GM19035 (cell line): ENCODE data around the gene IL11.

Experiments used
- ATAC-seq: cut with Tn5 transposase; IDR thresholded peaks from one replicate; pipeline ENCODE4 v1.9.1; 2021; ENCODE audit not compliant: unreplicated experiment

The IL11 gene

DNA sequence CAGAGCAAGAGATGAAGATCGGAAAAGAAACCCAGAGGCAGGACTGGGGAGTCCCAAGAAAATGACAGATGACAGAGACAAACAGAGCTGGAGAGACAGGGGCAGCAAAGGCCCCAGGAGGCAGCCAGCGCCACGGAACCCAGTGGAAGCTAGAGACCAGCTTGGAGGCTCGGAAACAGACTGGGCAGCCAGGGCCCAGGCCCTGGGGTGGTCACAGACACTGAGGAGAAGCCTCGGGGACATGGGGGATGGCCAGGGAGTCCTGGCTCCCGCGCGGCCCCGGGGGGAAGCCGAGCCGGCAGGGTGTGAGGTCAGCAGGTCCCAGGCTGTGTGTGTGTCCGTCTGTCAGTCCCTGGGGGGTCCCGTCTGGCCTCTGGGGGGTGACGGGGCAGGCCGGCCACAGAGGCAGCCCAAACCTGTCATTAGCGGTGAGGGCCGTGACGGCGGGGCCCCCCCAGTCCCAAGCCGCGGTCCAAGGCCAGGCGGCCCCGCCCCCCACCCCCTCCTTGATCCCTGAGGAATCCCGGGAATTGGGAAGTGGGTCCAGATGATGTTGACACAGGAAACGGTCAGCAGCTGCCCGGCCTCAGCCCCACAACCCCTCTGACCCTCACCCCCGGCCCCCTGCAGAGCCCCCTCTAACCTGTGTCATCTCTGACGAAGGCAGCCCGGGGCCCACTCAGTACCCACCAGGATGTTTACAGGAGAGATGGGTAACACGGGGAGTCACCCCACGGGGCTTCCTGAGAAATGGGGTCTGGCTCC lies 3.9 kb upstream of the IL11 start:
- ATAC-seq = no peak

DNA sequence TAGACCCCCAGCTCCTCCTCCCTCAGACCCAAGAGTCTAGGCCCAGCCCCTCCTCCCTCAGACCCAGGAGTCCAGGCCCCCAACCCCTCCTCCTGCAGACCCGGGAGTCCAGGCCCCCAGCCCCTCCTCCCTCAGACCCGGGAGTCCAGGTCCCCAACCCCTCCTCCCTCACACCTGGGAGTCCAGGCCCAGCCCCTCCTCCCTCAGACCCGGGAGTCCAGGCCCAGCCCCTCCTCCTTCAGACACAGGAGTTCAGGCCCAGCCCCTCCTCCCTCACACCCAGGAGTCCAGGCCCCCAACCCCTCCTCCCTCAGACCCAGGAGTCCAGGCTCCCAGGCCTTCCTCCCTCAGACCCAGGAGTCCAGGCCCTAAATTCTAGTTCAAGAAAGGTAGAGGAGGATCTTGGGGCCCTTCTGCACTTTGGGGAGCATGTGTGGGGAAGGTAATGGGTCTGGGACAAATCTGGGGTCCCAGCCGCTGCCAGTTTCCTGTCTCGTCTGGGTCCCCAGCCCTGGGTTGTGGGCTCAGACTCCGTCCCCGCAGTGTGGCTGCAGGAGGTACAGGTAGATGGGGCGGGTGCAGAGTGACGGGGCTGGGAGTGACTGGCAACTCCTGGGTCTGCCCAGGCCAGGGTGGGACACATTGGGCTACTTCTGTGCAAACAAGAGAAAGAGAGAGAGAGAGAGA lies 3.2 kb upstream of the IL11 start:
- ATAC-seq = no peak

DNA sequence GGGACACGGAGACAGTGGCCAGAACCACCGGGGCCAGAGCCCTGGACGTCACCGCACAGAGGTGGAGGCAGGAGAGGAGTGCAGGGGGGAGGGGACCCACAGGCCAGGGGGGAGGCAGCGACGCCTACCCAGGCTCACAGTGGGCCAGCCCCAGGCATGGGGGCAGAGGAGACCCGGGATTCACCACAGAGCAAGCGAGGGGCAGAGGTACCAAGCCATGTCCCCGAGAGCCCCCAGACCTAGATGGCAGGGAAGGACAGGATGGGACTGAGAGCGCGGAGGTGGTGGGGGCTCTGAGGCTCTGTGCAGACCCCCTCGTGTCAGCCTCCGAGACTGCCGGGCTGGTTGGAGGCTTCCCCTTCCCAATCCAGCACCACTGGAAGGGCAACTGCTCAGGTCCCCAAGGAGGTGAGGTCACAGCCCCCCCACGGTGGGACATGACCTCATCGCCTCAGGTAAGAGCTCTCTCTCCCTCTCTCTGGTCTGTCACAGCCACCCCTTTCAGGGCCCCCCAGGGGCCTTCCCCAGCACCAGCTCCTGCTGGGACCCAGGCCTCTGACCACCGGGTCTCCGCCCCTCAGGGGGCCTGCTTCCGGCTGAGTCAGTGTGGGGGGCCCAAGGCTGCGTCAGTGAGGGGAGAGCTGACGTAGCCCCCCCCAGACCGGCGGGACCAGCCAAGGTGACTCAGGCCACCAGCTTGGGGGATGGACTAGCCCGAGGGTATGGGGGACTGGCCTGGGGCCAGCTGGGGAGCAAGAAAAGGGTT lies 2.2 kb upstream of the IL11 start:
- ATAC-seq = no peak

DNA sequence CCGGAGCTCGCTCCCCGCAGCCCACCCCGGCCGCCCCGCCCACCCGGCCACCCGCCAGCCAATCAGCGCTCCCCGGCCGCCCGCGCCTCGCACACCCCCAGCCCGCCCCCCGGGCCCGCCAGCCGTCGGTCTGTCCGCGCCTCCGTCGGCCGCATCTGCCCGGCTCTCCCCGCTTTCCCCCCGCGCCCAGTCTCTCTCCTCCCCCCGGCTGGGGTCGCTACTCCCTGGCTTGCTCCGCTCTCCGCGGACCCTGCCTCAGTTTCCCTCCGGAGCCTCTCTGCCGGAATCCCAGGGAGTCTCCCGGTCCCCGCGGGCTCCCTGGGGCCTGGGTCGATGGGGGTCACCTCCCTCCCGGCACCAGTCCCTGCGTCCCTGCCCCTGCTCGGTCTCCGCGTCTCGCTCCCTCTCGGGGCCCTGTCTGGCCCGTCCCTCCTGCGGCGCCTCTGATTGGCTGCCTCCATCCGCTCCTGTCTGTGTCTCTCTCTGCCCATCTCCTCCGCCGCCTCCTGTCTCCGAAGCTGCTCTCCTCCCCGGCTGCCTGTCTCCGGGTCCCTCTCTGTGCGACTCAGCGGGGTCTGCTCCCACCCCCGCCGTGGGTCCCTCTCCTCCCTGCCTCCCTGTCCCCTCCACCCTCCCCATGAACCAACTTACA lies 484 bp downstream of the IL11 start:
- ATAC-seq = no peak

DNA sequence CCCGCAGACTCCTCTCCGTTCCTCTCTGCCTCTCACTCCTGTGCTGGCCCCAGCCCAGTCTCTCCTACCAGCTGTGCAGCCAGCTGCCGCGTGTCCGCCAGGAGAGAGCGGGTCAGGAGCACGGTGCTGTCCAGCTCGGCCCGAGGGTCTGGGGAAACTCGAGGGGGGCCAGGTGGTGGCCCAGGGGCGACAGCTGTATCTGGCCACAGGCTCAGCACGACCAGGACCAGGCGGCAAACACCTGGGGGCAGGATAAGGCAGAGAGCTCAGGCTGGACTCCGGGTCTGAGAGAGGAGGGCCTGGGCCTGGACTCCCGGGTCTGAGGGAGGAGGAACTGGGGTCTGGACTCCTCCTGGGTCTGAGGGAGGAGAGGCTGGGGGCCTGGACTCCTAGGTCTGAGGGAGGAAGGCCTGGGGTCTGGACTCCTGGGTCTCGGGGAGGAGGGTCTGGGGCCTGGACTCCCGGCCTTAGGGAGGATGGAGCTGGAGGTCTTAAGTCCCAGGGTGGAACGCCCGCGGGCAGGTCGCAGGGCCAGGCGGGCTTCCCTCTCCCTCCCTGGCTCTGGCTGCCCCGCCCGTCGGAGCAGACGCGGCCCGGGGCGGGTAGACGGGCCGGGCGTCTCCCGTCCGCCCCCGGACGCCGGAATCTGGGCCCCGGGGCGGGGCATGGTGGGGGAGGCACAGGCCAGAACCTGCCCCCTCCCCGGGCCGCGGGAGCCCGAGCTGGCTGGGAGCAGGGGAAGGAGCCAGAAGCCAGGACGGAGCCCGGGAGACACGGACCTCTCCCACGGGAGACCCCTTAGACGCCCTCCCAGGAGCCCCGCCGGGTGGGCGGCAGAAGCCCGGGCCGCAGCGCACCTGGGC lies 1.3 kb downstream of the IL11 start:
- ATAC-seq = no peak

DNA sequence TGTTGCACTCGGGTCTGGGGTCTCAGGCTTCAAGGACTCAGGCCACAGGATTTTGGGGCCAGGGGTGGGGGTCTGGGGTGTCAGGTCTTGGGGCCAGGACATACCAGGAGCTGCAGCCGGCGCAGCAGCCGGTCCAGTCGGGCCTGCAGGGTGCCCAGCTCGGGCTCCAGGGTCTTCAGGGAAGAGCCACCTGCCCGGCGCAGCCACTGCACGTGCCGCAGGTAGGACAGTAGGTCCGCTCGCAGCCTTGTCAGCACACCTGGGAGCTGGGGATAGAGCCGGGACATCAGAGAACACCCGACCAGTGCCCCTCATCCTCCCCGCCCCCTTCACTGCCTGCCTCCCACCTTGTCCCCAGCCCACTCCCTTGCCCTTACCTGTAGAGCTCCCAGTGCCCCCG lies 2.2 kb downstream of the IL11 start:
- ATAC-seq = no peak

DNA sequence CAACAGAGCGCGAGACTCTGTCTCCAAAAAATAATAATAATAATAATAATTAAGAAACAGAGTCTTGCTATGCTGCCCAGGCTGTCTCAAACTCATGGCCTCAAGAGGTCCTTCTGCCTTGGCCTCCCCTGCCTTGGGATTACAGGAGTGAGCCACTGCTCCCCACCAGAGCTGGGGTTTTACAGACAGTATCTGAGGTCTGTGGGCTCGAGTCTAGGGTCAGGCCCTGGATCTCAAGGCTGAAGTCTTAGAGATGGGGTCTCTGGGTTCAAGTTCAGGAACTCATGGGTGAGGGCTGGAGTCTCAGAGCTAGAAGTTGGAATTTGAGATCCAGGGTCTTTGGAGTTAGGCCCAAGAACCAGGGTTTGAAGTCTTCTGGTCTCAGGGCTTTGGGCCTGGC lies 3.5 kb downstream of the IL11 start:
- ATAC-seq = no peak

DNA sequence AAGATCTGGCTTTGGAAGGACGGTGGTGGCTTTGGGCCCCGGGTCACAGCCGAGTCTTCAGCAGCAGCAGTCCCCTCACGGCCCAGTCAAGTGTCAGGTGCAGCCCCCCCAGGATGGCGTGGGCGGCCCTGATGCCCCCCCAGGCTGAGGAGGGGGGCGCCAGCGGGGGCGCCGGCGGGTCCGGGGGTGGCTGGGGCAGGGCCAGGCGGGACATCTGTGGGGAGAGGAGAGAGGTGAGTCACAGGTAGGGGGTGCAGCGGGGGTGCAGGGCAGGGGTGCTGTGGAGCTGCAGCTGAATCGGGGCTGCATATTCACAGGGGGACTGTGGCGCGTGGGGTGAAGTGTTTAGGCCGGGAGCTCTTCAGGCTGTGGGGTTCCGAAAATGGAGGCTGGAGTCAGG lies 4.3 kb downstream of the IL11 start:
- ATAC-seq = no peak

DNA sequence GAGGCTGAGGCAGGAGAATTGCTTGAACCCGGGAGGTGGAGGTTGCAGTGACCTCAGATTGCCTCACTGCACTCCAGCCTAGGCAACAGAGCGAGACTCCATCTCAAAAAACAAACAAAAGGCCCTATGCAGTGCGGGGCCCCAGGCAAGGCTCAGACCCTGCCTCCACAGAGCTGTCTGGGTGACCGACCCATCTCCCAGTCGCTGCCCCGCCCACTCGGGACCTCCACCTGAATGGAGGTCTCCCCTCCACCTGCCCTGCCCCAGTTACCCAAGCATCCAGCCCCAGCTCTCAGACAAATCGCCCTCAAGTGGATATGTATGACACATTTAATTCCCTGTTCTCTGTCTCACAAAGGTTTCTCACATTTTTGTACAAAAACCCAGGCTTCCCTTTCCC lies 5.0 kb downstream of the IL11 start:
- no peak for ATAC-seq

DNA sequence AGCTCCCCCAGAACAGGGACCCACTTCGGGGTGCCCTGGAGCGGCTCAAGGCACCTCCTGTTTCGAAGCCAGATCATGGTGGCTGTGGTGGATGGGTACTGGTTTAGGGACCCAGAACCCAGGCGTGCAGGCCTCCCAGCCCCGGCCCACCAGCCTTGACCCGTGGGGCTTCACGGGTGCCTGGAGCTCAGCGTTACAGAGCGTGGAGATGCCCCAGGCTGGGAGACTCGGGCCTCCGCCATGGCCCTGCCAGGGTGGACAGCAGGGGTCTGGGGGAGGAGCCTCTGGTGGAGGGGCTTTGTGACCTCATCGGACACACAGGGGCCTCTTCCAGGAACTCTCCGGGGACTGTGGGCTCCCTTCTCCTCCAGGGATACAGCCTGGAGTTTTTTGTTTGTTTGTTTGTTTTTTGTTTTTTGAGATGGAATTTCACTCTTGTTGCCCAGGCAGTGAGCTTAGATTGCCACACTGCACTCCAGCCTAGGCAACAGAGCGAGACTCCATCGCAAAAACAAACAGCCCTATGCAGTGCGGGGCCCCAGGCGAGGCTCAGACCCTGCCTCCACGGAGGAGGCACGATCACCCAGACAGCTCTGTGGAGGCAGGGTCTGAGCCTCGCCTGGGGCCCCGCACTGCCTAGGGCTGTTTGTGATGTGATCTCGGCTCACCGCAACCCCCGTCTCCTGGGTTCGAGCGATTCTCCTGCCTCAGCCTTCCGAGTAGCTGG lies 7.1 kb downstream of the IL11 start, which contains the start of gene GARIN5B:
TSS of gene GARIN5B (minus strand) at position 271 of the 727 bp plus-strand sequence. CDS start at position 77, 194 bp downstream.
- ATAC-seq = no peak

DNA sequence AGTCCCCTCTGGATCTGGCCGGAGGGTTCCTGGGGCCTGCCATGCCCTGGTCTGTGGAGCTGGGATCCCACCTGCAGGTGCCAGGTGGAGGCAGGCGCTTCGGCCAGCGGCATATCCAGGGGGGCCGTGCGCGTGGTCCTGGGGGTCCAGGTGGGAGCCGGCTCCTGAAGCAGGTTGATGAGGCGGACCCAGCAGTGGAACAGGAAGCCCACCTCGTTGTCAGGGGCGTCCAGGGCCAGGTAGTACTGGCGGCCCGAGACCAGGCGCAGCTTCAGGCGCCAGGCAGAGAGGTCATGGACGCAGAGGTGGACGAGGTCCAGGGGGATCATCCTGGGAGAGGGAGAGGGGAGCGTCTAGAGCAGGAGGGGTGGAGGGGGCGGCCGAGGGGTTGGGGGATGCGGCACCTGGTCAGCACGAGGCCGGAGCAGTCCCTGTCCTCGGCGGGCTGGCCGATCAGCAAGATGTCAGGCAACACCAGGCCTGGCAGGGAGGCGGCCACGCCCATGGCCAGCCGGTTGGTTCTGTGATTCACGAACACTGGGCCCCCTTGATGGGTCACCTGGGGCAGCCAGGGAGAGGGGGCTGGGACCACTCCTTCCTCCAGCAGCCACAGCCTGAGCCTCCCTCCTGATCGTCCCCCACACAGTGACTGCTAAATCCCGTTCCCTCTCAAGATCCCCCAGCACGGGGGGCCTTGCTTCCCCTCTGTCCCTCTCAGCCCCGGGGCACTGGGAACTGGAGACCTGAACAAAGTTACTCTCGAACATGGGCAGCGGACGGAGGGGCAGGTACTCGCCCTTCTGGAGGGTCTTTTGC lies 7.9 kb downstream of the IL11 start:
- no peak for ATAC-seq

DNA sequence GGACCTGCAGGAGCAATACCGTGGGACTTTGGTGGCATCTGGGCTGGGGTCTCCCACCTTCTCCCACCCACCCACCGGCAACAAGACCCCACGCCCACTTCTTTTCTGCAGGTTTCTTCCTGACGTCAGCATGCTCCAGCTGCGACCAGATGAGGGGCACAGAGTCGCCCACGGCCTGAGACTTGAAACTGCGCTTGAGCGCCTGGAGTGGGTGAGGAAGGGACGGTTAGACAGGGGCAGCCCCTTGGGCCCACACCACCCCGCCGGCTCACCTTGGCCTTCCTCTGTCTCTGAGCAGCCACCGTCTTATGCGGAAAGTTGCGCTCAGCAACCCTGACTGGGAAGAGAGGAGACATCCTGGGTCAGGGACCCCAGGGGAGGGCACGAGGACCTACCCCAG lies 9.4 kb downstream of the IL11 start:
- ATAC-seq = no peak

DNA sequence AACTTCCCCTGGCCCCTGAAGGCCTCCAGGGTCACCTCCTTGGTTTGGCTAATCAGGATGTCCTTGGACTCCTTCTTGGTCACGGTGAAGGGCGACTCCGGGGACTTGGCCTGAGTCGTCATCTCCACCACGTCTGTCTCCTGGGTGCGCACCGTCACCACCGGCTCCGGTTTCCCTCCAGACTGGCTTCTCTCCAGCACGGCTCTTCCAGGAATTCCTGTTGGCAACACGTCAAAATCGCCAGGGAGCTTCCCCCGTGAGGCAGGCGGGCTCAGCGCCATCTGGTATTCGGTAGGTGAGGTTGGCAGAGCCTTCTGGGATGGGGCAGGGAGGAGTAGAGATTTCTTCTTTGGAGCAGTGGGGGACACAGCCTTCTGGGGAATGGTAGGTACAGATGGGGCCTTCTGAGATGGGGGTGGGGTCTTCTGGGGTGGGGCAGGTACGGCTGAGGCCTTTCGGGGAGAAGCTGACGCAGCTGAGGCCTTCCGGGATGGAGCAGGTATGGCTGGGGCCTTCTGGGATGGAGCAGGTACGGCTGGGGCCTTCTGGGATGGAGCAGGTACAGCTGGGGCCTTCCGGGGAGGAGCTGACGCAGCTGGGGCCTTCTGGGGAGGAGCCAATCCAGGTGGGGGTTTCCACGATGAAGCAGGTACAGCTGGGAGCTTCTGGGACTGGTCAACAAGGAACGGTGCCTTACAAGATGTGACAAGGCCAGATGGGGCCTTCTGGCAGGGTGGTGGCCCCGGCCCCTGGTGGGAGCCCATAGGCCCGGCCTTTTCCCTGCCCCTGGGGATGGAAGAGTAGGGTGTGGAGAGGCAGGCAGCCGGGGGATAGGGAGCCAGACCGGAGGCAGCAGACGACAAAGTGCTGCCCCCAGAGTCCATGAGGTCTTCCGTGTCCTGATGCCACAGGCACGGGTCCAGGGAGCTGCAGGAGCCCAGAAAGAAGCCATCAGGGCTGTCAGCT lies 11.0 kb downstream of the IL11 start:
- ATAC-seq = no peak

DNA sequence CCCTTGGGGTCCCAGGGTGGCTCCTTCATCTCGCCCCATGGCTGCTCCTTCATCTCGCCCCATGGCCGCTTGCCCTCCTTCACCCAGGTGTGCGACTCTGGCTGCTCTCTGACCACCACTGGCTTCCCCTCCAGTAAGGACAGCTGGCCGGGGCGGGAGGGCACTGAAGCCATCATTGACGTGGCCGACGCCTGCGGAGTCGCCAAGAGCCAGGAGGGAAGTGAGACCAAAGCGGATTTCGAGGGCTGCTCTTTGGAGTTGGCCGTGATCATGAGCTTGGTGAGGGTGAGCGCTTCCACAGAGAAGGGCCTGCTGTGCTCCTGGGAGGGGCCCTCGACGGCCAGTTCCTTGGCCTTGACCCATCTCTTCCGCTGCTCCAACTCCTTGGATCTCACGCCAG lies 11.8 kb downstream of the IL11 start:
- no peak for ATAC-seq

DNA sequence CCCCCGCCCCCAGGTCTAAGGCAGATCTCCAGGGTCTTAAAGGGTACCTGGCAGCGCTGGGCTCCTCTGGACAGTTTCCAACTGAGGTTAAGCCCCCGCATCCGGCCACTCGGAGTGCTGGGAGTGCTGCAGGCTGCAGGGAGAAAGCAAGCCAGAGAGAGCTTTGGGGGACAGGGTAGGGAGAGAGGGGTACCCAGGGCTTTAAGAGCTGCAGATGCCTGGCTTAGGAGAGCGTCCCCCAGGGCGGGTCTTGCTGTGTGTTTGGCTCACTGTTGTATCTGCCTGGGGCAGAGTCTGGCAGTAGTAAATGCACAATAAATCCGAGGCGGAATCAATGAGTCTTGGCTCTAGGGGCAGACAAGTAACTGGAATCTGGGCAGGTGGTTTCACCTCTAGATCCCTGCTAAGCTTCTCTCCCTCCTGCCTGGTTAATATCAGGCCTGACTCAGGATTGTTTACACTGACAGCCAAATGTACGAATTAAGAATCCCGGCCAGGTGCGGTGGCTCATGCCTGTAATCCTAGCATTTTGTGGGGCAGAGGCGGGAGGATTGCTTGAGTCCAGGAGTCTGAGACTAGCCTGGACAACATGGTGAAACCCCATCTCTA lies 14.9 kb downstream of the IL11 start:
- no peak for ATAC-seq

DNA sequence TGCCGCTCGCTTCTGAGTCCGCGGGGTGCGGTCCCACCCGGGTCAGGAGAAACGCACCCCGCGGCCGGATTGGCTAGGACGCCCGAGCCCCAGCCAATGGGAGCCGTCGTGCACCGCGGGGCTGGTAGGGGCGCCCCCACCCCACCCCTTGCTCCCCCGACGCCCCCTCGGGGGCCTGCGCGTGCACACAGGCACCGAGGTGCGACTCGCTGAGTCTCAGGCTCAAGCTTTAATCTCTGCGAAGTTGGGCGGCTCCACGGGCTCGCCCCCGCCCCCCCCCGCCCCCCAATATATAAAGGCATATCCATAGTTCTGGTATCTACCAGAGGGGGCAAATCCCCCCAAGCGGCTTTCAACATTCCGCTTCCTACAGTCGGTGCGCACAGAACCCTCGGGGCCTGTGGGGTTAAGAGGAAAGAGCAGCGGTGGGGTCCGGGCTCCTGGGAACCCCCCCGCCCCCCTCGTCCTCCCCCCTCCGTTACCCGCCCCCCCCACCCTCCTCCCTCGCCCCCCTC lies 15.5 kb downstream of the IL11 start, which contains the start of gene COX6B2:
TSS of gene COX6B2 (minus strand) at position 22 of the 515 bp plus-strand sequence. CDS start 198 bp downstream, outside the sequence.
- ATAC-seq = no peak
